Activated CD4-positive, alpha-beta T cell treated with anti-CD3 and anti-CD28 coated beads for 1 hour (primary cell): ENCODE measurements around the gene TFIP11.

Source experiments
- DNase-seq: peaks from one replicate; pipeline ENCODE4 v3.0.0-alpha.2; 2020

TFIP11 gene

DNA sequence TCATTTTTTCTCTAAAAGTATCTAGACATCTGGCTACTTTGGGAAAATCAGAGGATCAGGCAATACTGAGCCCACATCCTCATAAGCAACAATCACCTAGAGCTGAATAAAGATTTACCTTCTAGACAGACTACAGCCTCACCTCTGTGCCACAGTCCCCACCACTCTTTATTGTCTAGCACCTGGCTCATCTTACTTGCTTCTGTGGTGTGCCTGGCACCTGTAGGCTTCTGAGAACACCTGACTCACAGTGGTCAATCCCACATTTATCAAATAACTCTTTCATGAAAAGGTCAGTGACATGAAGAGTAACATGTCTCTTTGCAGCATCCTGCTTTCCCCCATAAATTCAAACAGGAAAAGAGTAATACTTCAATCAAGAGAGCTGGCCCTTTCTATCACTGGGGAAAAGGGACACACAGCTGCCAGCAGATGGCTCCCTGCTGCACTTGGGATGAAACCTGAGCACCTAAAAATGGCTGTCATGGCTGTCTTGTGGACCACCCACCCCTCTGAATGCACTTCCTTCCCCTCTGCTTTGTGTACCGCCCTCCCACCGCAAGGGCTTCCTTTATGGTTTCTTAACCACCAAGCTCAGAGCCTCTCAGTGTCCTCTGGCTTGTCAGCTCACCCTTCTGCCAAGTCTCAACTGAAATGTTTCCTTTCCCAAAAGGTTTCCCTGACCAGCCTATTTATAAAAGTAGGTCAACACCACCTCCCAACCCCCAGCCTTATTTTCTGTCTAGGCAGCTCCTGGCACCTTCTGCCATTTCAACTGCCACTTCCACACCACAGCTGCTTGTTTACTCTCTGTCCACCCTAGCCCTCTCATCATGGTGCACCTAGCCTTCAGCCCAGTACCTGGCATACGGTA is 9.3 kb downstream of the TFIP11 start:
- peak; percentile 24 for DNase-seq

DNA sequence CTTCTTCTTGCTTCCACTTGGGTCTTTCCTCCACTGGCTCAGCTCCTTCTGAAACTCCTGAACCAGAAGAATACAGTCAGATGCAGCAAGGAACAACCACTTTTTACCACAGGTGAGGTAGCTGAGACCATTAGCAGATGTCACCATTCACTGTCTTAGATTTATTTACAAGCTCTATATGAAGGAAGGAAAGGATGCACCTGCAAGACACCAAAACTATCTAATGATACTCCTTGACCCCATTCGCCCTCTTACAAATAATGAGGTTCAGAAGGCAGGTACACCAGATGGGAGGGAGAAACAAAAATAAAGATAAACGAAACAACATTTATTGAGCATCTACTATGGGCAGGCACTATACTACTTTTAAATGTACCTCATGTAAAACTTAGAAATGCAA is 10.3 kb downstream of the TFIP11 start:
- no peak for DNase-seq

DNA sequence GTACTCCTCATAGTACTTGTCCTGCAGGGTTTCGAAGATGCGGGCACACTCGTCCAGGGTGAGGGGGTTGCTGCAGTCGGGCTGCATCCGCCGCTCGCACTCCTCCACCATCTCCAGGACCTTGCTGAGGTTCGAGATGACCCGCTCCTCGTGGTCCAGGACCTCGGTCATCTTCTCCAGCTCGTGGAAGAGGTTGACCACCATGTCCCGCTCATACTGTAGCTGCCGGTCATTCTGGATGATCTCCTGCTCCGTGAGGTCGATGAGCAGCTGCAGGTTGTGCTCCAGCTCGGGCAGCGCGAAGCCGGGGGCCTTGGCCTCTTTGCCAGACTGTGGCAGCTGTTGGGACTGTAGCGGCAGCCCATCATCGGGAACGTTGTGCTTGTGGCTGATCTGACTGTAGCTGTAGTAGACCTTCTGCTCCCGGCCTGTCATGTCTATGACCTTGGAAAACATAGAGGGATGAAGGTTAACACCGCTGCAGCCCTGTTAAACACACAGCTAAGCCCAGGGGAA is 13.0 kb downstream of the TFIP11 start:
- no peak for DNase-seq

DNA sequence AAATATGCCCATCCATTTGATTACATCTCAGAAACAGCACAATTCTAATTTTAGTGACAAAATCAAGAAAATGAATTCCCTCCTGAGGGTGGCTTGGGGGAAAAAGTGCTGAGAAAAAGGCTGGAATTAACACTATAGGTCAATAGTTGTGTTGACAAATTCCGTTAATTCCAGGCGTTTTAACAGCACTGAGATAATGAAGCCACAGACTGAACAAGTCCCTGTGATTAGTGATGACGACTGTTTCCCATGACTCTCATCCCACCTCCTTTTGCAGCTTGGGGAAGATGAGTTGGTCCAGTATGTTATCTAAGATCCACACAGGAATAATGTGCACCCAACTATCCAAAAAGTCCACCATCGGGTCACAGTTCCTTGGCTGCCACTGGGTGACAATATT is 15.8 kb downstream of the TFIP11 start:
- no peak for DNase-seq

DNA sequence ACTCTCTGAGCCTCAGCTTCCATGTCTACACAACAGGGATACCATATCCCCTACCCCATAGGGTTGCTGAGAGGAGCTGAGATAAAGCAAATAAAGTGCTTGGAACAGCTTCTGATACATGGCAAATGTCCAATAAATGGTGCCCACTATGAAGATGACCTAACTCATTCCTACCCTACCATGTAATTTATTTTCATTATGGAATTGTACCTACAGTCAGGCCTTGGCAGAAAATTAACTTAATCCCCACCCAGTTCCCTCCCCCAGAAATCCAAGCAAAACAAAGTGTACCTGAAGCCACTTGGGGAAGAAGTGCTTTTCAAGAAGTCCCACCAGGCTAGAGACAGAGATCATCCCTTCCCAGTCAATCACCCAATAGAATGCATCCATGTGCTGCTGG is 17.8 kb downstream of the TFIP11 start:
- no peak for DNase-seq

DNA sequence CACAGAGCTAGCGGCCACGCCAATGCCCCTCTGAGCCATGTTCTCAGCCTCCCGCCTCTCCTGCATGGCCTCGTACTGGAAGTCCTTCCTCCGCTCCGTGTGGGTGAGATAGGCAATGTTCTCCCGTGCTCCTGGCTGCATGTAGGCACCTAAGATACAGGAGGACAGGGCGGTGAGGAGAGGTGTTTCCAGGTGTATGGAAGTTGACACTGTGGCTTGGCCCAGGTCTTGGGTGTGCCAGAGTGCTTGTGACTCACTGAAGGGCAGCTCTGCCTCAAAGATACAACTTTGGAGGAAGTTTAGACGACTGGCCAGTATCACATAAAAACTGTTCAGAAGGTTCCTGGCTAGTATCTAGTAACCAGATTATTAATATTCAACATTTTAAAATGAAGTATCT is 20.1 kb downstream of the TFIP11 start:
- DNase-seq = no peak

DNA sequence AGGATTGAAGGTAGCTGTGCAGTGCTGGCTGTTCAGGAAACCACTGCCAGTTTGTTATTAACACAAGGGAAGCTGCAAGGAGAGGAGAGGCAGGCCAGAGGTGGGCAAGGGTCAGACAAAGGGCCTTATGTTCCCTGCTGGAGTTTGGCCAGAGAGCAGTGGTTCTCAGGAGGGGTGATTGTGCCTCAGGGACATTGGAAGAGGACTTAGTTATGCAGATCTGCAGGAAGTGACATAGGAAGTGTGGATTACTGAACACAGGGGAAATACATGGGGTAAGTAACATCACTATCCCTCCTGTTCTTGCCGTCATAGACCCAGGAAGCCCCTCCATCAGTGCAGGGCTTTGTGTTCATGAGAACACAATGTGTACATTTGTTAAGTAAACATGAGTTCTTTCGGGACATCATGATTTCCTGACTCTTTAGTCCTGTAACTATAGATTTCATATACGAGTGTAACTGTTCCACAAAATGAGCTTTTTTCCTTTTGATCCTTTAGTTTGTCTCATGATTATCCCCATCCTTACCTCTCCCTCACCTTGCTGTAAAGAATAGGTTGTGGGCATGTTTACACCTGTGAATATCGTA is 22.7 kb downstream of the TFIP11 start:
- no peak for DNase-seq

DNA sequence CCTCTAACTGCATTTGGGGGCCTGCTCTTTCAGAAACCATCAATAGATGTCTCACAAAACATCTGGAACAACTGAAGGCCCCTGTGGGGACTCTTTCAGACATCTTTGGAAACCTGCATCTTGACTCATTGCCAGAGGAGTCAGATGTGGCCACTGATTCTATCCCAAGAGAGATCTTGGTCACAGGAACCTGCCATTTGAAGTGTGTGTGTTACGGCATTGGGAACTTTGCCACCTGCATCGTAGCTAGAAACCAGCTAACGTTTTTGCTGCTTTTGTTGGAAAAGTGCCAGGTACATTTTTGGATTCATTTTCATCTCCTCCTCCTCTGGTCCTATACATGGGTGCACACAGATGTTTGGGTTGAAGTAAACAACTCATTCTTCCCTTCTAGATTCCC is 24.3 kb downstream of the TFIP11 start:
- no peak for DNase-seq

DNA sequence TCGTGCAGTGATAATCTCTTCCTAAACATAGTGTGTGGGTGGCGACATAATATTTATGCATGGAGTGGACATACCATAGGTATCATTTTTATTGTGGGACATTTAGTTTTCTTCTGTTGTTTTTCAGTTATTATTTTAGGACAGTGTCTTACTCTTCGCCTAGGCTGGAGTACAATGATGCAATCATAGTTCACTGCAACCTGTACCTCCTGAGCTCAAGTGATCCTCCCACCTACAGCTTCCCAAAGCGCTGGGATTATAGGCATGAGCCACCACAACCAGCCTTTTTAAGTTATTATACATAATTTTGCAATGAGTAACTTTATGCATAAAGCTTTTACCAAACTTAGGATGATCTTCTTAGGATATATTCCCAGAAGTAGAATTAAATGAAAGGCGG is 25.9 kb downstream of the TFIP11 start:
- DNase-seq = no peak

DNA sequence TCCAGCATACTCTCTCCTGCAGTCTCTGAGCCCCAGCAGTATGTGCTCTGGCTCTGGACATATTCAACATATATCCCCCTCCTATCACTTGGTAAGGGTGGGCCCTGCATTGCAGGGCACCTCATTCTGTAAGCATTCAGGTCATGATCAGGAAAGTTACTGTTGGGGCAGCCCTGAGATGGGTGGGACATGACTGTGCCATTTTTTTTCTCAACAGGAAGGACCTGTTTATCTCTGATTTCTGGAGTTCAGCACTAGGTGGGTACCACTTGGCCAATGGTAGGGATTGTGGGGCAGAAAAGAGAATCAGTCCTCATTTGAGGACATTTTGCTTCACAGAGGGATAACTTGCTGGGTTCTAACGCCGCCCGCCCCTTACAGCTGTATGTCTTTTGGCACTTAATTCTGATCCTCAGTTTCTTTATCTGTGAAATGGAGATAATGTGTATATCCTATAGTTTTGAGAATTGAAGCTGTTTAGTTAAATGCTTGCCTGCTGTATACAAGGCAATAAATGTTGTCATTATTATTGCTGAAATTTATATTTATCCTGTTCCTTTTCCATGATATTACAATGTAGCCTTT is 26.4 kb downstream of the TFIP11 start:
- no peak for DNase-seq

DNA sequence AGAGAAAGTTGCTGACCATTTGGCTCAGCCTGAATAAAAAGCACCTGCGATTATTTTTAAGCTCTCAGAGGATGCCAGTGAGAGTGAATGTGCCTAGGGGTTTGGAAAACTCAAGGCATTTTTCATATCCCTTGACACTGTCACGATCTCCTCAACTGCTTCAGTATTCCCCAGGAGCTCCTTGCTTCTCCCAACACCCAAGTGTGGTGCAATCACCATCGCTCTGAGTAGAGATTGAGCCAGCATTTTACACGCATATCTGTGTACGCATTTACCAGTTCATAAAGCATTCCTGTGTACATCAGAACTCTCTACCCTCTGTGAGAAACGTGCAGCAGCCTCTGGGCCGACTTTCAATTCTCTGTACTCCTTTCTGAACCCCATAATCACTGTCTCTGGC is 27.3 kb downstream of the TFIP11 start:
- no peak for DNase-seq

DNA sequence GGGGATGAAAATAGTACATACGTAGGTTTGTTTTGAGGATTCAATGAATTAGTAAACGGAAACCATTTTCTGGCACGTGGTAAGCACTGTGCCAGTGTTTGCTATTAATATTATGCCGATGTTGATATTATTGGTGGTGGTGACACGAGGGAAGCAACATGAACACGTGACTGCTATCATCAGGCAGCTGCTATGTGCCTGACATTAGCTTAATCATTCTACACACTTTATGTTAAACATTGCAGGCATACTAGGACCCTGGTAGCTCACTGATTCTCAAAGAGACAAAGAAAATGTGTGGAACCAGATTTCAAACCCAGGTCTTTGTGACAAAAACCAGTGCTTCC is 27.9 kb downstream of the TFIP11 start:
- DNase-seq = no peak

DNA sequence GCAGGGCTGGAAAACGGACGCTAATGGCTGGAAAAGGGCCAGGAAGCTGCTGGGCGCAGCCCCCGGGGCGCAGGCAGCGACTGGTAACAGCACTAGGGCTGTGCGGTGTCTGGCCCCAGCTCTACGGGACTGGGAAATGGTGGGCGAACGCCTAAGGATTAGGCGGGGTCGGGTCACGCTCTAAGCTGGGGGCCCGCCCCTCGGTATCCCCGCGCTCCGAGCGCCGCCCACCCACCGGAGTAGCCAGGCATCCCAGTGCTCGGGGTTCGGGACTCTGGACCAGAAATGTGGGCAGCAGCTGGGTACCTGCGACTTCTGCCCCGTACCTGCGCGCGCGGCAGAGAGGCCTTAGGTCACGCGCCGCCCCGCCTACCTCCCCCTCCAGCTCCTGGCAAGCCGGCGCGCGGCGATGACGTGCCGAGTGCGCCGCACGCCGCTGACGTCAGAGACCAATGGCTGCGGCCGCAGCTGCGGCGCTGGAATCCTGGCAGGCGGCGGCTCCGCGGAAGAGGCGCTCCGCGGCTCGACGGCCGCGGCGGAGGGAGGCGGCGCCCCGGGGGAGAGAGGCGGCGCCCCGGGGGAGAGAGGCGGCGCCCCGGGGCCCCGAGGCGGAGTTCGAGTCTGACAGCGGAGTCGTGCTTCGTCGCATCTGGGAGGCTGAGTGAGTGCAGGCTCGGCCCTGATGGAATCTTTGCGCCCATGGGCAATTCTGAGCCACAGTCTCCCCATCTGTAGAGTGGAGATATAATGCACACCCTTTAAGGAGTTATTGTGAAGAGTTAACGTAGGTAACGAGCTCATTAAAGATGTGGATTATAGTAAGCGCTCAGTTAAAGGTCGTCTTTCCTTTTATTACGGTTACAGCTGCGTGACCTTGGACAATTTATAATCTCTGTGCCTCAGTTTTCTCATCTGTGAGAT is 28.6 kb downstream of the TFIP11 start, which contains the start of the genes HPS4 and SRRD:
Gene HPS4 (minus strand): TSS at position 345 of the 921 bp plus-strand sequence. CDS start 2,021 bp downstream, outside the sequence.
Gene SRRD (plus strand): TSS at position 439 of the 921 bp plus-strand sequence. CDS start 14 bp downstream, at position 453.
- DNase-seq = peak; percentile 91

DNA sequence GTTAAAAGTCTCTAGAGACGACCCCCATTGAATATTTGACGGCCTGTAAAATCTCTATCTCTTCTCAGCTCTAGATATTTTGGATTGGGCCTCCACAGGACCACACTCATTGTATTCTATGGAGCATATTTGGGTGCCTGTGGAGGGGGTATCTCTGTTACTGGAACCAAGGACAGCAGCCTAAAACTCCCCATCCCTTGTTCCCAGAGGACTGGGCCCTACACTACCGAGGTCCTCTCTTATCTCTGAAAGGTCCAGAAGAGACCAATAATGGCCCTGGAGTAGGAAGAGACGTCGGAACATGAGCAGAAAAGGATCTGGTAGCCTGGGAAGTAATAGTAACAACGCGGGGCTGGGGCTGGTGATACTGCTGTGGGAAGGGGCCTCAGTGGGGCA is 29.2 kb downstream of the TFIP11 start:
- no peak for DNase-seq

DNA sequence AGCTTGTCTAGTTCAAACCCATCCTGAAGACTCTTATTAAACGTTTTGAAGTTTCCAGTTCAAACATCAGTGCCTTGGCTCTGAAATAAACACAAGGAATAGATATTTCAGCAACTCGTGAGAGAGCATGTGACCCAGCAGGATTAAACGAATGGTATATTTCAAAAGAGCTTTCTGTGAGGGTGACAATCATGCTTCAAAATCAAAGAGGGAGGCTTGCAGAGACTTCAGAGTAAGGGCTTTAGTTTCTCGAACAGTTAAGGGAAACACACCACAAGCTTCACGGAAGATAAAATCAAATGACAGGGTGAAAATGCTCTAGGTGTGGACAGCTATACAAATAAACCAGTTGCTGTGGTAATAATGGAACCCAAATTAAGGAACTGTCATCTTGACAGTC is 30.1 kb downstream of the TFIP11 start:
- no peak for DNase-seq

DNA sequence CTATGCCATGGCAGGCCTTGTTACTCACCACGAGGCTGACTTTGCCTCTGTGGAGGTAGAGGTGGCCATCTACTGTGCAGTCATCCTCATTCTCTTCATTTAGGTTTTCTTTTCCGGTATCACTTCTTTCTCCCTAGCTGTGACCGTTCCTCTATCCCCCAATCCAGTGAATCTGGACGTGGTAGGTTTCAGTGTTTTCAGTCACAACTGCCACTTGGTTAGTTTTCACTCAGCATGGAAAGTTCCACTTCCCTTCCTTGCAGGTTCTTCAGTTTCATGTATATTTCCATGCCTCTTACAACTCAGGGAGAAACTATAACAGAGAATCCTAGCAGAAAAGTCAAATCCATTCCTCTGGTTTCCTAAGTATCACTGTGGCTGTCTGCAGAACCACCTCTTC is 30.6 kb downstream of the TFIP11 start:
- no peak for DNase-seq

DNA sequence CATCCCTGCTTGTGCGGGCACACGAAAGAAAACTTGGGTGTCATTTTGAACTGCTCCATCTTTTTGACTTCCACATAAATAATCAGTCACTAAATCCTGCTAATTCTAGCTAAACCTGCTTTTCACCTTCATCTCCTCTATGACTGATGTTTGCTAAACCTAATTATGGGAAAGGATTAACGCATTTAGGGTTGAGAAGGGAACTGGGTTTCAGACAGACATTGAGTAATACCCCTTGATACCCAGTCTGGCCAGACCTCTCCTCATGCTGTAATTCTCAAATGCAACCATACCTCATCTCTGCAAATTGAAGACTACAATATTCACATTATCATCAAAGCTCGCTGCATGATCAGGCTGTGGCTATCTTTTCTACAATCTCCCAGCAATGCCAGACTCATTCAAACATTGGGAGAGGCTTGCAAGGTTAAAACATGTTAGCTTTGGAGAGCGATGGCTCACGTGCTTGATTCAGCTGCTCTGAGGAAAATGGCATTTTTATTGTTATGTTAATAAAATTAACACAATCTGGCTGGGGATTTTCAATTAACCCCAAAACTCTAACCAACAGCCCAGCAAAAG is 31.1 kb downstream of the TFIP11 start:
- no peak for DNase-seq

DNA sequence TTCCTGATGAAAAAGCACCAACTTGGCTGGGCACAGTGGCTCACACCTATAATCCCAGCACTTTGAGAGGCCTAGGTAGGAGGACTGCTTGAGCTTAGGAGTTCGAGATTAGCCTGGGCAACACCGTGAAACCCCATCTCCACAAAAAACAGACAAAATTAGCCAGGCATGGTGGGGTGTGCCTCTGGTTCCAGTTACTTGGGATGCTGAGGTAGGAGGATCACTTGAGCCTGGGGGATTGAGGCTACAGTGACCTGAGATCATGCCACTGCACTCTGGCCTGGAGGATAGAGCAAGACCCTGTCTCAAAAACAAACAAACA is 31.7 kb downstream of the TFIP11 start:
- DNase-seq = no peak

DNA sequence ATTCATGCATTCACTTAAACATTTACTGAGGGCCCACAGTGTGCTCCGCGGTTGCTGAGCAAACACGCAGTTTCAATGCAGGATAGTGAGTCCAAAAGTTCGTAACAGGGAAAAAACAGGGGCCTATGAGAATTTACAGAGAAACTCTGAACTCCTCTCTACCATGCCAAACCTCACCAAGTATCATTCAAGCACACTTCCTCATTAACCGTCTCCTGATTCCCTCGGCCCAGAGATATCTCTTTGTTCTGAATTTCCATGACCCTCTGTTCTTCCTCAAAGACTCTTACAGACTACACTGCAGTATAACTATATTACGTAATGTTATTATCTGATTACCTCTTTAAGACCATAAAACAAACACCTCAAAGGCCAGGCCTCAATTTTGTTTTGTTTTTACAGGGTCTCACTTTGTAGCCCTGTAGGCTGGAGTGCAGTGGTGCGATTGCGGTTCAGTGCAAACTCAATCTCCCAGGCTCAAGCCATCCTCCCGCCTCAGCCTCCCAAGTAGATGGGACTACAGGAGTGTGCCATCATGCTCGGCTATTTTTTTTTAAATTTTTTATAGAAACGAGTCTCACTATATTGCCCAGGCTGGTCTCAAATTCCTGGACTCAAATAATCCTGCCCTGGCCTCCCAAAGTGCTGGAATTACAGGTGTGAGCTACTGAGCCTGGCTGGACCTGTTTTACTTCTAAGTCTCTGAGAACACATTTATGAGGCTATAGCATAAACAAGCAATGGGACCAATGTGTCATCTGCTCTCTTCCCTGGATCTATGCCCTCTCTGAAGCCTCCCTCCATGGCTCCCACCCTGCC is 32.3 kb downstream of the TFIP11 start:
- DNase-seq = no peak

DNA sequence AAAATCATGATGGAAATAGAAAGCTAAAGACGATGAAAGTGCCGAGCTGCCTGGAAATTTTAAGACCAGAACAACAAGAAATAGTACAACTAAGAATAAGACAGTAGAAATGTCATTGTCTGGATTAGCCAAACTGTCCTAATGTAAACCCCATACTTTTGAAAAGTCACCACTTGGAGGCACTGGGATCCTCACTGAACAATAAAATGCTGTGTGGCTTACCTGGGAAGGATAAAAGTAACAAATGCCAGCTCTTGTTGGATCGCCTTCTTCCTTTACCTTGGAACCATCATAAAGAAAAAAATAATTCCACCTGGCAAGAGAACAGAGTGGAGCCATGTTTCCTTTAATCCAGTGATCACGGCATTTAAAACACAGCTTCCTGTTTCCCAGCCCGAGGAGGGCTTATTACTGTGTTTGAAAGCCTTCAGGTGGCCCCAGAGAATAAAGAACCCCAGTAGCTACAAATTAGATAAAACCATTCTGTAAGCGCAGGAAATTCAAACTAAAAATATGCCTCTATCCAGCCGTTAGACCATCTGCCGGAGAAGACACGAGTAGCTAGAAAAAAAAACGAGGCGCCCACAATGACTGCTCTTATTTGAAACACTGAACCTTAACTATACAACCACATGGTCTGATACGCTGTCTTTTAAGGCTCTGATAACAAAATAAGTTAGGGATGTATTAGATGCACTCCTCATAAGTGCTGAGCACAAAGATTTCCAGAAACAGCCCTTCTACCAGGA is 33.1 kb downstream of the TFIP11 start:
- DNase-seq = no peak

DNA sequence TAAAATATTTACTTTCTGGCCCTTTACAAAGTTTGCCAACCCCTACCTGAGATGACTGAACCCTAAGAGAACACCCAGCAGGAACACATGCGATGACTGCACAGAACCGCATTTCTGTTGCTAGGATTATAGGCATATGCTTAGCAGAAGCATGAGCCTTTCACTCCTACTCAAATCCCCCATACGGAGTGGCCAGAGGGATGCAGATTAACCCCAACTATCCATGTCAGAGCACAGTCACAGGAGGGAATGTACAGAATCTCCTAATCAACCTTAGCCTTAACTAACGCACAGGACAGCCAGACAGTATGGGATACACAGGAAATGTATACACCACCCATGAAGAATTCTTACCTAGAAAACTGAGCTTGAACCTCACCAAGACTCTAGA is 34.9 kb downstream of the TFIP11 start:
- DNase-seq = no peak
